Stimulated activated CD8-positive, alpha-beta memory T cell treated with anti-CD3 and anti-CD28 coated beads, Interleukin-7, amount 100 ng/mL, for 4 hours (primary cell): ENCODE data around the gene ZNF141.
"Not testable (repeated sequence)": the region's sequence is repeated elsewhere in the genome, so short reads cannot be mapped to it uniquely, and the experiment has no call there.

Experiments used
- DNase-seq, 2 donors: peaks; one replicate each; pipeline ENCODE4 v3.0.0-alpha.2; 2020; ENCODE audit warnings: low read depth in 2 of 2

Gene ZNF141

GRCh38 chr4:385934-386707, 48.5 kb downstream of the ZNF141 start:
- no peak for DNase-seq

DNA sequence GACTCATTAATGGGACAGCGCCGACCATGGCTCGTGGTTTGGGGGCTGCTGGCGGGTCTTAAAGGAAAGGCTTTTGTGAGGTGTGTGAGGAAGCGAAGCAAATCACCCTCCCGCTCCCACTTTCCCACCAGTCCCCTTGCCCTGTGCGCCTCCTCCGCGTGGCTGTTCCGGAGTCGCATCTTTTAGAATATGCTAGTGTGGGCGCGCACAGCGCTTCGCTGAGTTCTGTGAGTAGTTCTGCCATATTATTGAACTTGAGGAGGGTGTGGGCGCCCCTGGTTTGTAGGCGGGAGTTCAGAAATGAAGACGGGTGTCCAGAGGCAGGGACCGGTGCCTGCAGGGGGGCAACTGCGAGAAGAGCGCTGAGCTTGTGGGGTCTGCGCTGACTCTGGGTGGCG, 49.1 kb downstream of the ZNF141 start:
- no peak for DNase-seq

DNA sequence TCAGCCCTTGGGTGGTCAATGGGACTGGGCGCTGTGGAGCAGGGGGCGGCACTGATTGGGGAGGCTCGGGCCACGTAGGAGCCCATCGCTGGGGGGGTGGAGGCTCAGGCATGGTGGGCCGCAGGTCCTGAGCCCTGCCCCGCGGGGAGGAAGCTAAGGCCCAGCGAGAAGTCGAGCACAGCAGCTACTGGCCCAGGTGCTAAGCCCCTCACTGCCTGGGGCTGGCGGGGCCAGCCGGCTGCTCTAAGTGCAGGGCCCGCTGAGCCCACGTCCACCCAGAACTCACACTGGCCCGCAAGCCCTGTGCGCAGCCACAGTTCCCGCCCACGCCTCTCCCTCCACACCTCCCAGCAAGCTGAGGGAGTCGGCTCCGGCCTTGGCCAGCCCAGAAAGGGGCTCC, 66.4 kb downstream of the ZNF141 start:
- DNase-seq = no peak

- DNase-seq = not testable (repeated sequence)
These were observed 70.7 kb downstream of the ZNF141 start for GRCh38 chr4:408321-408720.

- no peak for DNase-seq
These were observed 85.0 kb downstream of the ZNF141 start for GRCh38 chr4:422587-422986.
